HUDEP-2 (cell line): Measurements from ENCODE around the gene MYDGF.
"Not testable (repeated sequence)": the region's sequence is repeated elsewhere in the genome, so short reads cannot be mapped to it uniquely, and the experiment has no call there.

ENCODE experiments used
- DNase-seq, 76 experiments: peaks; one replicate each; lab custom pipeline; 2025; ENCODE audit not compliant: unreplicated experiment in 76 of 76; lab: John Stamatoyannopoulos, UW

The MYDGF gene

DNA sequence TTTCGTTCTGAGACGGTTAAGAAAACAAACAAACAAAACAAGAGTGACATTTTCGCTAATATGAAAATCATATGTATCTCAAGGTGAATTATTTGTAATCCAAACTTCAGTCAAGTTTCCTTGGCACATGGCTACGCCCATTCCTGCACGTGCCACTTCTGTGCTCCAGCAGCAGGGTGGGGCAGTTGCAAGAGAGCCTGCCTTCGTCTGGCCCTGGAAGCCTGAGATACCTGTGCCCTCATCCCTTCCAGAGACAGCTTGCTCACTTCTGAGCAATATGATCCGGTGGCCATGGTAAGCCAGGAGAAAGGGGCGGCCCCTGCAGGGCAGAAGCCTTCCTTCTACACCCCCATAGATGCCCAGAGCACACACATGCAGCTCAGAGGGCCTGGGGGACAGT, 31.4 kb upstream of the MYDGF start:
- DNase-seq: no peak

DNA sequence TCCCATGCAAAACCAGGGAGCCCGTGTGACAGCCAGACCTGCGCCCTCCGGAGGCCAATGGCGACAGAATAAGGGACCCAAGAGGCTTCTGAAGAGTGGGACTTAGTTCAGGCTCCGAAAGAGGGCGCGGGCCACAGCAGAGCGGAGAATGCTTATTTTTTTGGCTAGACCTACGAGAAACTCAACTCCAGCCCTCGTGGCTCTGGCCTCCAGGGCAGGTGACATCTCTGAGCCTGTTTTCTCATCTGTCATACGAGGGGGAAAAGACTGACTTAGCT, 30.5 kb upstream of the MYDGF start:
- no peak for DNase-seq

DNA sequence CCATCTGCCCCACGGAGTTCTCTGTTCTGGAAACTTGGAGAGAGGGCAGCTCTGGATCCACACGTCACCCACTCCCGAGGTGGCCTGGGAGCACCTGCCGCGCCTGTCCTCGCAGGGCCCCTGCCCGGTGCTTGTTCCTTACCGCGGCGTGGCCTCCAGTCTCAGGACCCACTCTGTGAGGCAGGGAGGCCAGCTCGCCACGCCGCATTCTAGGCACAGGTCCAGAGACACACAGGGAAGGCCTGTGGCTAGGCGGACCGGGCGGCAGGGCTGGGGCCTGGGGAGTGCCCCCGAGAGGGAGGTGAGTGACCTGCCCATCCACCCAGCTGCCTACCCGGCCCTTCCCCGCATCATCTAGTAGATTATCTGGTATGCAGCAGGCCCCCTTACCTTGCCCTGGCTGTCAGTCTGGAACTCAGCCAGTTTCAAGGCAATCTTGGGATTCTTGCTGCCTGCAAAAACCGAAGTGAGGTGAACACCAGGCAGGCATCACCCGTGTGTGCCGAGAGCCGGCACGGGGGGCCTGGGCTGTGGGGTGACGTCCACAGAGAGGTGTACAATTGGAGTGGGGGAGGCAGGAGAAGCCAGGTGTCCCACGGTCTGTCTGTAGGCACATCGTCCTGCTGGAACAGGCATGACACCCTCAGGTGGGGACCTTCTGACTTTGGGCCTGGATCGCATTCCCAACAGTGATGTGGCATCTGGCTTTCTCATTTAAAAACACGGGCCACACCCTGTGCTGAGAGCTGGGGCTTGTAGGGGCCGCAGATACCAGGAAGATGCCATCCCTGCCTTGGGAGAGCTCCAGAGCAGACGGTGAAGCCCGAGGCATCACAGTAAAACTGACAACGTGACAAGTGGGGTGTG, 29.9 kb upstream of the MYDGF start:
- peak in 1 of 76 experiments; percentile 6 for DNase-seq

DNA sequence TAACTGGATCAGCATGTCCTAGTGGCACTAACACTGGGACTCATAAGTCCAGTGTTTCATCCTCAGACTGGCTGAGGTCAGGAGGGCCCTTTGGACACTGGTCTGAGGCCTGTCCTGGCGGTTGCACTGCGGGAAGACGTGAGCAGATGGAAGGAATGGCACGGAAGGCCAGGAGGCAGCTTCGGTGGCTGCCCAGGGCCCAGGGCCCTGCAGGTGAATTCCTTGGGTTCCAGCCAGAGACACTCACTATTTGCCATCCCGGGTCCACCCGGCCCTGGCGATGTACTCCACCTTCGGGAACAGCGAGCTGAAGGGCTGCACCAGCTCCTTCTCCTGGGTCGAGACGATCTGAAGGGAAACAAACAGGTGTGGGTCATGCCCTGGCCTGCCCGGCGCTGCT, 27.2 kb upstream of the MYDGF start:
- no peak for DNase-seq

DNA sequence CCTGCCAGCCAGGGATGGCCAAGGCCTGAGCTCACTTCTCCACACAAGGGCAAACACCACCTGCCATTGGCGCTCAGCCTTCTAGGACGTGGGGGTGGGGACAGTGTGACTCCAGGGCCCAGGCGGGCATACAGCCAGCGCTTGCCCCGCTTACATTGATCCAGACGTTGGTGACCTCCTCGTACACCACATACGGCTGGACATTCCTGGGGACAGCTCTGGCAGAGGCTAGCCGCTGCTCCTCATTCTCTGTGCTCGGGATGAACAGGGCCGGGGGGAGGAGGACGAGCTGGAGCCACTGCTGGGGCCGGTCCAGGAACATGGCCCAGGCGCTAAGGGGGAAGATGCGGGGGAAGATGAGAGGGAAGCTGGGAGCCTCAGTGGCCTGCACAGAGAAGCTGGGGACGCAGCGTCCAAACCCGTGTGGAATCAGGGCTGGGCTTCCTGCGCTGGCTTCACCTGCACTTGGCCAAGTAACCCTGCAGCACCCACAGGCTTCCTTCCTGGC, 25.1 kb upstream of the MYDGF start:
- no peak for DNase-seq

DNA sequence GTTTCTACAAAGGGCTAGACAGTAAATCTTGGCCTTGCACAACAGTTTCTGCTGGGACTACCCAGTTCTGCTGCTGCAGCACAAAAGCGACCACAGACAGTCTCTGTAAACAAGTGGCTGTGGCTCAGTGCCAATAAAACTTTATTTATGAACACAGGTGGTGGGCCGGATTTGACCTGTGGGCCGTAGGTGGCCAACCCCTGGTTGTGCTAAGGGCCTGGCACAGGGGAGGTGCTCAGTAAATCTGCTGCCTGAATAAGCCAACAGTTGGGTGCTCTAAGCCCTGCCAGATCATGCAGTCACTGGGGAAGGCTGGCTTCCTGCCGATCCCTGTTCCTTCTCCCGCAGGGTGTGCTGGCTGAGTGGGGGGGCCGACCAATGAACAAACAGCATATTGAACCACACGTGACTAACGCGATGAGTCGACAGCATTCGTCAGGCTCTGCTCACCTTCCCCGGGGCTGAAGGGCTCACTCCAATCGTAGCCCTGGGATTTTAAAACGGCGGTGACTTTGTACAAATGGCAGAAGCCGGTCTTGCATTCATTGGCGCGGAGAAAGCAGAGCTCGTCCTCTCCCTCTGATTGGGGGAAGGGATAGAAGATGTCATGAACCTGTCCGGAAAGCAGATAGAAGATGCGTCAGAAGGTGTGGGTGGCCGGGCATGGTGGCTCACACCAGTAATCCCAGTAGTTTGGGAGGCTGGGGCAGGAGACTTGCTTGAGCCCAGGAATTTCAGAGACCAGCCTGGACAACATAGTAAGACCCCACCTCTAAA, 24.3 kb upstream of the MYDGF start:
- no peak for DNase-seq

DNA sequence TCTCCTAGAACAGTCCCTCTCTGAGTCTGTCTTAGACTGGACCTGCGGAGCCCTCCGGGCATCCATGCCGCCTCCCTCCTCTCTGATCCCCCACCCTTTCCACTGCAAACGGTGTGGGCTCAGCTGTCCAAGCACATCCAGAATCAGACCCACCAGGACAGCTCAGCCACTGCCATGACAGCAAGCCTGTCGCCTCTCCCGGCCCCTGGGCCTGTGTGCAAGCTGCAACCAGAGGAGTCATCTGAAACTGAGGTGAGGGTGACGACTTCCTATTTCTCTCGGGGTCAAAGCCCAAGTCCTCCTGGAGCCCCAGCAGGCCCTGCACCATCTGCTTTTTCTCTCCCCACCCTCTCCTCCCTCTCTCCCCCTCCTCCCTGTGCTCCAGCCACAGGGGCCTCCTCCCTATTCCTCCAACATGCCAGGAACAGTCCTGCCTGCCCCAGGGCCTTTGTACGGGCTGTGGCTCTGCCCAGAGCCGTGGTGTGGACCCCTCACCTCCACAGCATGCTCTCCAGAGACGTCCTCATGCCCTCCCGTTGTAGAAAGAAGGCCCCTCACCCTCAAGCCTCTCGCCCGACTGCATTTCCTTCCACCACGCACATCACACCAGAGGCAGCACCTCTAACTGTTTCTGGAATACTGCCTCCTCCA, 23.5 kb upstream of the MYDGF start:
- no peak for DNase-seq

DNA sequence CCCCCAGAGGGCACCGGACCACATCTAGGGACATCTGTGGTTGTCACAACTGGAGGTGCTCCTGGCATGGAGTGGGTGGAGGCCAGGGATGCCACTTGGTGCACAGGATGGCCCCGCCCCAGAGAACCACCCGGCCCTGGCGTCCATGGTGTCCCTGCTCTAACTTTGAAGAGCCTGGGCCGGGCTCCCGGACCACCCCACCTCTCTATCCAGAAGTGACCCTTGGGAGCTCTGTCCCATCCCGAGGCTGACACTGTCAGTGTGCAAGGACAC, 22.9 kb upstream of the MYDGF start:
- DNase-seq: no peak

DNA sequence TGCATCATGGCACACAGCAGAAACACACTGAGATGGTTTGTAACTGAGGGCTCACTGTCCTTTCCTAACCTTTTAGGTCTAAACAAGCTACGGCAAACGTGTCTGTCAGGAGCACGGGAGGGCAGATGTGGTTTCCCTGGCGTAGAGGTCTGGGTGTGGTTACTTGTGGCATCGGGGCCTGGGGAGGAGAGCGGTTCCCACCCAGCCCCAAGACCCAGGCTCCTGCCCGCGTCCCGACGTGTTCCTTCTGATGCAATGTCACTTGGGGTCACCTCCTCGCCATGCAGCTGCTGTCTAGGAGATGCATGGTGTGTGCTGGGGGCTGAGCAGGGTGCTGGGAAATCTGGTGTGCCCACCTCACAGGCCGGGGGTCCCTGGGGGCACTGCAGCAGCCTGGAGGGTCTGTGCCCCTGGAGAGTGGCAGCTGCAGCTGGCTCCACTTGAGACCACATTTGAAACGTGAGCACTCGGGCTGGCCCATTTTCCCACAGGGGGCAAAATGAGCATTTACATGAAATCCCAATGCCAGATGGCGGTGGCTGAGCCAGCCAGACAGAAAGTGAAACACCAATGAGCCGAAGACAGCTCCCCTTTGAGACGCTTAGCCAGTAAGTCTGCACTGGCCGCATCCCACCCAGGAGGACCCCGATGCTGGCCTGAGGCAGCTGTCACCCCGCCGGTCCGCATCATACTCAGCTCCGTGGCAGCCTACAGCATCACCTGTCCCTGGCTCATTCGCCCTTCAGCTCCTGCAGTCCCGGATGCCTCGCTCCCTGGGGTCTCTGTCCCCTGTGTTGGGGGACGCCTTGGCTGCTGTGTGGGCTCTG, 22.3 kb upstream of the MYDGF start:
- DNase-seq: no peak

DNA sequence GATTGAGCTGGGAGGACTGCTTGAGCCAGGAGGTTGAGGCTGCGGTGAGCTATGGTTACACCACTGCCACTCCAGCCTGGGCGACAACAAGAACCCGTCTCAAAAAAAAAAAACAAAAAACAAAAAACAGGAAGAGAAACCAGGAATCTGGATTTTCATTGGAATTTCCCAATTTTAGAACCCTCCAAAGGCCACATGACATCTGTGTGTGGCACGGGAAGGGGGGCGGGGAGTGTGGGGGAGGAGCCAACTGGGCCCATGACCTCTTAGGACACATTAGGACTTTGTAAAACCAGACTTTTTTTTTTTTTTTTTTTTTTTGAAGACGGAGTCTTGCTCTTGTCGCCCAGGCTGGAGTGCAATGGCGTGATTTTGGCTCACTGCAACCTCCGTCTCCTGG, 21.2 kb upstream of the MYDGF start:
- DNase-seq: no peak

DNA sequence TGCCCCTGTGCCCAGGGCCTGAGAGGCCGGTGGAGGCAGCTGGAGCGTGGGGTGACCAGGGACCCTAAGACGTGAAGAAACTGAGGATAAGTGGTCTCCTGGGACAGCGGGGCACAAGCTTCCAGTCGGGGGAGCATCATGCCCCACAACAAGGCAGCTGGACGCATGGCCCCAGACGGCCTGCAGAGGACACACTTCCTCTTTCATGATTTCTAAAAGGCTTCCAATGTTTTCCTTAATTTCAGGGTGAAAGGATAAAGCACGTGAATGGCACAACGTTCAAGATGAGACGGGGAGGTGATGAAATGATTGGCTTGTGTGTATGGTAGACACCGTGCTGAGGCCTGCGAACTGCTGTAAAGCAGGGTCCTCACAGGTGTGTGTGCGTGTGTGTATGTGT, 20.2 kb upstream of the MYDGF start:
- no peak for DNase-seq

DNA sequence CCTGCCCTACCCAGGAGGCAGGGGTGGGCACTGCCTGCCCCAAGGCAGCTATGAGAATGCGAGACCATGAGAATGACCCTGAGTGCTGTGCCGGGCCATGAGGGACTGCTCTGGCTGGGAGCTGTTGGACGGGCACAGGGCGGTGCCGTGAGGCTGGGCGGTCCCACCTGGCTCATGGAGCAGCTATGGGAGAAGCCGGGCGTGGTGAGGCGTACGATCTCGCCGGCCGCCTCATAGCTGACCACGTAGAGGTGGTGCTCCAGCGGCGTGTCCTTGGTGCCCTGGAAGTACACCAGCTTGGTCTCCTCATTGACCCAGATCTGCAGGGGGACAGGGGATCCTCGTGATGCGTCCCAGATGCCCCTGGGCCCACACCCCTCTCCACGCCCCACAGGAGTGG, 19.3 kb upstream of the MYDGF start:
- no peak for DNase-seq

DNA sequence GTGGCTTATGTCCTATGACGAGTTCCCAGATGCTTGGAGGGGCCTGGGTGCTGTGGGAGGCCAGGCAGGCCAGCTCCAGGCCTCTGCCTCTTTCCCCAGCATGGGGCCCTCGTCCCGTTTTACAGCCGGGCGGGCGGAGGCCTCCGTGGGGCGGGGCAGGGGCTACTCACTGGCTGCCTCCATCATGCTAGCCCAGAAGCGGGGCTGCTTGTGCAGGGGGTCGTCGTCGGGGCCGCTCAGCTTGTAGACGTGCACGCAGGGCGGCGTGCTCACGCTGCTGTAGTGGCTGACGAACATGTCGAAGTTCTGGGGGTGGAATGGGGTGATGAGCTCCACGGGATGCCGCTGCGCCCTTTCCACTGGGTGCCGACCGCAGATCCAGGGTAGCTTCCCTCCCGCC, 18.4 kb upstream of the MYDGF start:
- no peak for DNase-seq

DNA sequence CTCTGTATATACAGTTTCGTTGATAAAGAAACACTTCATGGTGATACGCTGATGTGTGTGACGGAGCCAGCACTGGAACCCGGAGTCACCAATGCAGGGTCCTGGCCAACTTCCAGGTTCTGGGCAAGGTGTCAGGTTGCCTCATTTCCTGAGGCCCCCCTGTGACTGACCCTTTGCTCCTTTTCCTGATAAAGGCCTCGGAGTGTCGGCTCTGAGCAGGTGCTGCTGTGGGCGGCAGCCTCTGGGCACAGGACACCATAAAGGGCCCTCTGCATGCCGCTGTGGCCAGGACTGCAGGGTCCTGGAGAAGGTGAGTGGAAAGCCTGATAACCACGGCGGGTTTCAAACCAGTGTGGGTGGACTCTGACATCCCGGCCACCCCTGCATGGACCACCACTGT, 17.3 kb upstream of the MYDGF start:
- no peak for DNase-seq

DNA sequence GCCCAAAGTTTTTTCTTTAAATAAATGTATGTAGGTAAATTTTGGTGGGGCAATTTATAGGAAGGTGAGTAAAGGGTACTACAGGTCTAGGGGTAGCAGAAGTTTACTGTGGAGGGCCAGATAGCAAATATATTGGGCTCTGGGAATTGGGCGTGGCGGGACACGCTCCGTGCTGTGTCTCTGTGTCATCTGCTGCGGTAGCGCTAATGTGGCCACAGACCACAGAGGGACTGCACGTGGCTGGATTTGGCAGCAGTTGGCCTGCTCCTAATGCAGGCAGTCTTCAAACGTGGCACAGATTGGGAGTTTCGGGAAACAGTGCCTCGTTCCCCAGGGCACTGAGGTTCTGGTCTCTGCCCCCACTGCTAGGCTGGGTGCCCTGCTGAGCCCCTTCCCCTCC, 16.6 kb upstream of the MYDGF start:
- DNase-seq: no peak

DNA sequence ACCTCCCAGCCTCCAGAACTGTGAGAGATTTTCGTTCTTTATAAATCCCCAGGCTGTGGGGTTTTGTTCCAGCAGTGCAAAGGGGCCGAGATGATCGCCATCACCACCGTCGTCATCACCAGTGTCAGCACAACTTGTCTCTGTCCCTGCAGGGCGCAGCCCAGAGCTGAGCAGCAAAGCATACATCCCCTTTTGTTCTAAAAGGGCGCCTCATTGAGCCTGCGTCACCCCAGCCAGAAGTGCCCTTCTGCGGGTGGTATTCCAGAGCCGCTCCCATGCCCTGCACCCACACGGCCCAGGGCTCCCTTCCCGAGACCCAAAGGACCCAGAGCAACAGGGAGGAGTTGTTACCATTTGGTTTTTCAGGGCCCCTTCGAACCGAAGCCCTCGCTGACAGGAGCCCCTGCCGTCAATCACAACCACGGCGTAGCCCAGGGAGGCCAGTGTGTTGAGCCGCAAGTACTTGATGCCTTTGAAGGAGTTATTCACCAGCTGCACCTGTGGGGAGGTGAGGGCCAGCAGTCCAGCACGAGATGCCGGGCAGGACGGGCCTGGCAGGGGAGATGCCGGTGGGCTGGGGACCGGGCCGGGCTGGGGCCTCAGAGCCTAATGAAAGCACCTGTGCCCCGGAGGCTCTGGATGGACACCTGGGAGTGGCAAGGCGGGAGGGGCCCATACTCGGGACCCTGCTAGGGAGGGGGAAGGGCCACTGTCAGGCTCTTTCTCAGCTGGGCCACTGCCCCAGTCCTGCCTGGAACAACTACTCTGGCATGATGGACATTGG, 14.4 kb upstream of the MYDGF start:
- no peak for DNase-seq

DNA sequence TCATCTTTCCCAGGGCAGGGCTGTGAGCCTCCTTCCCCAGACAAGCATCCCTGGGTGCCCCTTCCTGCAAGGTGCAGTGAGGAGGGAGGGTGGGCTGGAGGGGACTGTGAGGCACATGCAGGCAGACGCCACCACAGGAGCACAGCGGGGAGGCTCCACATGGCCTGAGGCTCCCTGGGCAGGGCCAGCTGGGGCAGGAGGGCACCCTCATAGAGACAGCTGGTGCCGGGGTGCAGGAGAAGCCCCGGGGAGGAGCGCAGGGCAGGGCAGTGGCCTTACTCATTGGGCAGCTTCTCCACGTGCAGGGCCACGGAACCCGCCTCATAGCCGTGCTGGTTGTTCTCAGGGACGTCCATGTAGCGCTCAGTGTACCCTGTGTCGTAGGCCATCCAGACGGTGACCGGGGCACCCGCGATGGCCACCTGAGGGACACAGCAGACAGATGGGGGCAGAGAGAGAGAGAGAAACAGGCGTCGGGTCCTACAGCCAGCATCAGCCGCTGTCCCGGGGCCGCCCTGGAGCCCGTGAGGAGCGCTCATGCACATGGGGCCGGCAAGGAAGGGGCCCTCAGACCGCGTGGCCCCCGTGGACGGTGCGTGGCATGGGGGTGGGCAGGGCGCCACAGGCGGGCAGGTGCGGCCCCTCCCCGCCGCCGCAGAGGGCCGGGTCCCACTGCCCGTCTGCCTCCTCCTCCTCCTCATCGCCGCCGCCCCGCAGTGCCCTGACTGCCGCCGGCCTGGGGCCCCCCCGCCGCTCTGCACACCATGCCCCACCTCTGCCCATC, 12.5 kb upstream of the MYDGF start:
- no peak for DNase-seq

DNA sequence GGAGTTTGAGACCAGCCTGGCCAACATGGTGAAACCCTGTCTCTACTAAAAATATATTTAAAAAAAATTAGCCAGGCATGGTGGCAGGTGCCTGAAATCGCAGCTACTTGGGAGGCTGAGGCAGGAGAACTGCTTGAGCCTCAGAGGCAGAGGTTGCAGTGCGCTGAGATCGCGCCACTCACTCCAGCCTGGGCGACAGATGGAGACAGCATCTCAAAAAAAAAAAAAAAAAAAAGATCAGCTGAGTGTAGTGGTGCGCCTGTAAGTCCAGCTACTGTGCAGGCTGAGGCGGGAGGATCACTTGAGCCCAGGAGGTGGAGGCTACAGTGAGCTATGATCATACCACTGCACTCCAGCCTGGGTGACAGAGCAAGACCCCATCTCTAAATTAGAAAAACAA, 9.9 kb upstream of the MYDGF start:
- not testable (repeated sequence) for DNase-seq
